HG02973 (cell line): ENCODE measurements around the gene L2HGDH.

Experiments used
- ATAC-seq: cut with Tn5 transposase; IDR thresholded peaks from one replicate; pipeline ENCODE4 v1.9.1; 2021; ENCODE audit warnings: moderate library complexity; ENCODE audit not compliant: unreplicated experiment

The L2HGDH gene

DNA sequence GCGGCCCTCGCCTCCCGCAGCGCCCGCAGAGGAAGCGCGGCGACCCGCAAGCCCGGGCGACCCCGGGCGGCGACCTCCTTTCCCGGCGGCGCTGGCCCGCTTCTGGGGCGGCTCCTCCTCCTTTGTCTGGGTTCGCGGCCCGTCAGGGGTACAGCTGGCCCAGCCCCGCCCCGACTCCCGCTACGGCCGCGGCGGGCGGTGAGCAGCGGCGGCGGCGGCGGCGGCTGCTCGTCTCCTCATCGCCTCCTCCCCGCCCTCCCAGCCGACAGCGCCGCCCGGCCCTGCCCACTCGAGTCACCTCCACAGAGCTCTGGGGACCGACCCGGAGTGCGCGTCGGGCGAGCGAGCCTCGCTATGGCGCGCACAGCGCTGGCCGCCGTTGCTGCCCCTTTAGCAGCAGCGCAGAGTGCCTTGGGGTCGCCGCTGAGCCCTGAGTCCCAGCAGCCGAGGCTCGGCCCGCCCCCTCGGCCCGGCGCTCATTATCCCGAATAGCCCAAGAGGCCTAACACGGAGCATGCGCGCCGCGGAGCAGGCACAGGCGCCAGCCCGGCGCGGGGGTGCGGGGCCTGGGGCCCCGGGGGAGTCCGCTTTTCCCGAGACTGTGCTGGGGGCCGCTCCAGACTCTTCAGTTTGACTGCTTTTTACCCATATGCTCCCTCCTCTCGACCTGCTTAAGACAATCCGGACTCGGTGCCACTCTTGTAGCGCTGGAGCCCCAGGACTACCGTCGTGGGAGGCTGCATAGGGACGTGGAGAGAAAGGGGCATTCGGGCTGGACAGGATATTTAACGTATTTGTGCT lies 80.4 kb downstream of the L2HGDH start, which contains the start of gene SOS2:
Gene SOS2, minus strand, starts transcription at position 104 of the 801 bp plus-strand sequence. CDS start 295 bp downstream, outside the sequence.
- ATAC-seq: peak; percentile 79

DNA sequence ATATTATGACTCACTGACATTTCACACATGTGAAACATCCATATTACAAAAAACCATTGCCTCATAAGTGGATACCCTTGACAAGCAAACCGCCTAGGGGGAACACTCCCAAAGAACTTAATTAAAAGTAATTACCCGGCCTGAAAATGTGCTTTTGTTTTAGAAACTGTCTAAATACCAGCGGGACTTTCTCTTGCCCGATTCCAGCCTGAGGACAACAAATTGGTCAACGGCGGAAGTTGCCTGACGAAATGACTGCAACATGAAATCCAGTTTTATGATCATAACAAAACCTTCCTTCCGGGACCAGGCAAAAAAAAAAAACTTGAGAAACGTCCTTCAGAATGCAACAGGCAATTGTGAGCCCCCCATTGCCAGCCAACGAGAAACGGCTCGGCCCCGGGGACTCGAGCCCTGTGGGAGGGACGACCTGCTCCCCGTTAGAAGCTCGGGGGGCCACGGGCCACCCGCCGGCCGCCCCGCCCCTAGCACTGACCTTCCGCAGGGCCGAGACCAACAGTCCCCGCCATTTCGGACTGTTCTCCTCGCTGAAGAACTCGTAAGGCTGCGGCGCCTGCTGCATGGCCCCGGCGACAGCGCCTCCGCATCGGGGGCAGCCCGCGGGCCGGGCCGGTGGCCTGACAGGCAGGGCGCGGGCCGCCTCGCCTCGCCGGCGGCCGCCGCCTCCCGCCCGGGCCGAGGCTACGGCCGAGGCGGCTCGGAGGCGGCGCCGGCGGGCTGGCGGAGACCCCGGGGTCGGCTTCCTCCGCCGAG lies 81.1 kb downstream of the L2HGDH start:
- ATAC-seq: peak; percentile 30

GRCh38 chr14:50230401-50230700 lies 81.7 kb downstream of the L2HGDH start:
- no peak for ATAC-seq

- no peak for ATAC-seq
Observed at GRCh38 chr14:50229681-50230080, 82.3 kb downstream of the L2HGDH start.

- no peak for ATAC-seq
Observed at GRCh38 chr14:50228313-50228712, 83.7 kb downstream of the L2HGDH start.

DNA sequence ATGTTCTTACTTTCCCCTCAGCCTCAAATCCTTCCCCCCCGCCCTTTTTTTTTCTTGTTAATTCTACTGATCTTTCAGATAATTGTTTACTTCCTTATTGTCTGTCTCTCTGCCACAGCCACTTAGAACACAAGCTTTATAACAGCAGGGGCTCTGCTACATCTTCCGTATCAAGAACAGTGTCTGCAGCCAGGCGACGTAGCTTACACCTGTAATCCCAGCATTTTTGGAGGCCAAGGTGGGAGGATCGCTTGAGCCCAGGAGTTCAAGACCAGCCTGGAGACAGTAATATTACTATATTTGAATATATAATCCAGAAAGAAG lies 86.1 kb downstream of the L2HGDH start:
- ATAC-seq: no peak

DNA sequence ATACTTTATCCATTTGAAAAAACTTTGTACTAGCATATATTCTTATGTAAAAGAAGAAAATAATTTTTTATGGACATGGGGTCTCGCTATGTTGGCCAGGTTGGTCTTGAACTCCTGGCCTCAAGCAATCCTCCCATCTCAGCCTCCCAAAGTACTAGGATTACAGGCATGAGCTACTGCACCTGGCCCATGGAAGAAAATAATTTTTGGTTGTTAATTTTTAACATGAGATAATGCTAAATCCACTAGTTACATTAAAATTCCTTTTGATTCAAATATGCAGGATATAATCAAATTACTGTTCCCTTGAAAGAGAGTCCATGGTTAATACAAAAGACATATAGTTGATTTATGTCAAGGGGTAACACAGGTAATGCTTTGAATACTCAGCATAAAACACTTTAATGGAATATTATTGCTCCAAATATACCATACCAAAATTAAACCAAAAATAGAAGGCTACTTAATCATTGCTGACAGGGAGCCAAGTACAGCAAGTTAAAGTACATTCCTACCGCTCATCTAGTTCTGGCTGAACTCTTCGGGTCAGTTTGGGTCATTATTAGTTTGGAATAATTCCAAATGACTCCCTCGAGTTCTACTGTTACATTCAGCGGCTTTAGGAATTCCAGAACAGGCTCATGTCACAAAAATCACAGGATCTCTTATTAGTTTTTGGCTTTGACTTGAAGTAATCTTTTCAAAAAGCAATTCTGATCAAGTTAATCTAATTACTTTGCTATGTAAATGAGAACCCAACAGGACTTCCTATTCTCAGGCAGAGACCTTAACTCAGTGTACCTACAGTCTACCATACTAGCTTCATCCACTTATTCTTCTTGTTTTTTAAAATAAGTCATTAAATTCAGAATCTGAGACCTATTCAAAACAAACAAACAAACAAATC lies 86.7 kb downstream of the L2HGDH start:
- no peak for ATAC-seq

DNA sequence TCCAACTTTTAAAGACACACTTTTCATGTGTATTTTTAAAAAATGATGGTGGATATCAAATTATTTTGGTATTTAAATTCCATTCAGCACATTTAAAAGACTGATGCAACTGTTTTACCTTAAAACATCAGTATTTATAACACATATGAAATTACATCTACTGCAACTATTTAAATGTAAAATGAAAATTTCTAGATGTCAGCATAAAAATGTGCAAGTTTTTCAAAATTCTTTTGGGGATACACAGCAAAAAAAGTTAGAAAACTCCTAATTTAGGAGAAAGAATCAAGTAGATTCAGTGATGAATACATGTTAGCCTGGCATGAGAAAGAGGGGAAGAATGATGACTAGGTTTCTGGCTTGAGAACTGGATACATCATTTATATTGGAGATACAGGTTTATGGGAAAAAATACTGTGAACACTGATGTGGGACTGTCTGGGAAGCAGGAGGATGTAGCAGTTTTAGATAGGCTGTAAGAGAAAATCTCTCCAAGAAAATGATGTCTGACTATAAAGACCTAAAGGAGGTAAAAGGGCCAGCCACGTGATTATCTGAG lies 89.9 kb downstream of the L2HGDH start:
- no peak for ATAC-seq

DNA sequence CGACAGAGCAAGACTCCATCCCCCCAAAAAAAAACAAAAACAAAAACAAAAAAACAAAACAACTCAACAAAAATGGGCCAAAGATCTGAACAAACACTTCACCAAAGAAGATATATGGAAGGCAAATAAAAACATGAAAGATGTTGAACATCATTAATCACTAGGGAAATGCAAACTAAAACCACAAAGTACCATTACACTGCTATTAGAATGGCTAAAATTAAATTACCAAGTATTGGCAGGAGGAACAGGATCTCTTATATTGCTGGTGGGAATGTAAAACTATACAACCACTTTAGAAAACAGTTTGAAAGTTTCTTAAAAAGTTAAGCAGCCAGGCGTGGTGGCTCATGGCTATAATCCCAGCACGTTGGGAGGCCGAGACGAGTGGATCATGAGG lies 93.5 kb downstream of the L2HGDH start:
- no peak for ATAC-seq

GRCh38 chr14:50215416-50215815 lies 96.6 kb downstream of the L2HGDH start:
- no peak for ATAC-seq

- no peak for ATAC-seq
Observed at GRCh38 chr14:50213795-50214194, 98.2 kb downstream of the L2HGDH start.

DNA sequence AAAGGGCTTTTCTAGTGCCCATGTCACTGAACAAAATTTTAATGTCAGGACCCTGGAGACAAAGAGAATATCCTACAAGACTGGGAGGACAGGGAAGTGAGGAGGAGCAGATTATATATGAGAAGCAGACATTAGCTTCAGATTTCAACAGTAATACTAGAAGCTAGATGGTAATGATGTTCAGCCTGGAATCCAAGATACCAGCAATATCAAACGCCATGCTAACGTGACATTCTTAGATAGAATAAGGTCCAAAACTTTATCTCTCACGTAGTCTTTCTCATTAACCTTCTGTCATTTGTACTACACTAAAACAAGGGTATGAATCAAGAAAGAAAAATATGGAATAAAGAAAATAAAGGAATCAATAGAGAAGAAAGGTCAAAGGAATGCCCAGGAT lies 99.3 kb downstream of the L2HGDH start:
- ATAC-seq: no peak

DNA sequence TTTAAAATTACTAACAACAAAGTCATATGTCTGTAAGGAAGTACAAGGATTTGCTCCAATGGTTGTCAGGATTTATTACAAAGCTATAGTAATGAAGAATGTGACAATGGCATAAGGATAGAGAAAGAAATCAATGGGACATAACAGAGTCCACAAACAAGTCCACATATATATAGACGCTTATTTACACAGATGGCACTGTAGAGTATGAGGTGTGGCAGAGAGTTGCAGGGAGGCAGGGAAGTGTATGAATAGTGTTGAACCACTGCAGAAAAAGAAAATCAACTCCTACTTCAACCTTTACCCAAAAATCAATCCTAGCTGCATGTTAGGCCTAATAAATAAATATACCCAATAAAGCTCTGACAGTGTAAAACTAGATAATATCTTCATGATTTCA lies 102.0 kb downstream of the L2HGDH start:
- no peak for ATAC-seq

- no peak for ATAC-seq
Observed at GRCh38 chr14:50198499-50198898, 113.5 kb downstream of the L2HGDH start.

DNA sequence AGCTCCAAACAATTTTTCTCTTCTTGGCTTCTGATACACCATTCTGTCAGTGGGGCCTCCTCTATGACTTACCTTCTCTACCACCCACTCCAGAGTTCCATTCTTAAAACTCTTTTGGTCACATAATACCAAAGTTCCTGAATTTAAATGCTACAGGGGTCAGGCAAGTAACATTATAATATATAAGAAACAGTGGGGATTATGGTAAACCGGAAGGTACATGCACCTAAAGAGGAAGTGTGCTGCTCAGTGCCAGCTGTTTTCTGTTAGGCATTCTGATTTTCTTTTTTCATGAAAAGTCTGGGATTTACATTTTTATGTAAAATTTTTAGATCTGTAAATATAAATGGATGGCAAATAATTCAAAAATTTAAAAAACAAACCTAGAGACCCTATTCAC lies 120.5 kb downstream of the L2HGDH start:
- ATAC-seq: no peak
